ENCODE results near the gene MESP1. TPM values are rescaled to one million over a fixed set of nuclear protein-coding genes. Genes with fewer than 3 reads are reported as not detected.

The MESP1 gene
- total and polyA plus RNA-seq, 2 of the 8 experiments (the other 6 are each of a cell fraction or from before 2014, with no cell fraction given), result 0.15 to 0.23 TPM

- TF ChIP-seq, protein P1, sequence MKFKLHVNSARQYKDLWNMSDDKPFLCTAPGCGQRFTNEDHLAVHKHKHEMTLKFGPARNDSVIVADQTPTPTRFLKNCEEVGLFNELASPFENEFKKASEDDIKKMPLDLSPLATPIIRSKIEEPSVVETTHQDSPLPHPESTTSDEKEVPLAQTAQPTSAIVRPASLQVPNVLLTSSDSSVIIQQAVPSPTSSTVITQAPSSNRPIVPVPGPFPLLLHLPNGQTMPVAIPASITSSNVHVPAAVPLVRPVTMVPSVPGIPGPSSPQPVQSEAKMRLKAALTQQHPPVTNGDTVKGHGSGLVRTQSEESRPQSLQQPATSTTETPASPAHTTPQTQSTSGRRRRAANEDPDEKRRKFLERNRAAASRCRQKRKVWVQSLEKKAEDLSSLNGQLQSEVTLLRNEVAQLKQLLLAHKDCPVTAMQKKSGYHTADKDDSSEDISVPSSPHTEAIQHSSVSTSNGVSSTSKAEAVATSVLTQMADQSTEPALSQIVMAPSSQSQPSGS (IDR thresholded peaks at IDR 0.05; ENCODE audit: low read length), result no peak
- TF ChIP-seq CTBP2 (IDR thresholded peaks at IDR 0.05; ENCODE audit: borderline replicate concordance, insufficient read depth, insufficient read length, low read length) (no peak), RAD21 (IDR thresholded peaks at IDR 0.05 in 1 of 2, conservative IDR thresholded peaks at IDR 0.05 in 1 of 2; ENCODE audit: low read depth in 2 of 2, low read length in 2 of 2) (peak; percentile 52 to 62; a peak in 3 of 4 replicates), BRCA1 (IDR thresholded peaks at IDR 0.05; ENCODE audit: low read depth, low read length) (no peak), SIRT6 (IDR thresholded peaks at IDR 0.05; ENCODE audit: low read length) (no peak), TAF1 (IDR thresholded peaks at IDR 0.05; ENCODE audit: low read depth, low read length) (no peak), GTF2F1 (IDR thresholded peaks at IDR 0.05; ENCODE audit: borderline replicate concordance, low read depth, low read length) (no peak), KDM5A (IDR thresholded peaks at IDR 0.05; ENCODE audit: low read length) (no peak), SP2 (IDR thresholded peaks at IDR 0.05; ENCODE audit: low read length) (no peak), CHD2 (IDR thresholded peaks at IDR 0.05; ENCODE audit: low read length) (no peak), NRF1 (IDR thresholded peaks at IDR 0.05; ENCODE audit: low read depth, low read length) (peak; percentile 70), POLR2AphosphoS5 (IDR thresholded peaks at IDR 0.05; ENCODE audit: low read depth, low read length) (no peak), NANOG (IDR thresholded peaks at IDR 0.05; ENCODE audit: insufficient read depth, low read depth, low read length, poor library complexity, severe bottlenecking) (no peak), SAP30 (IDR thresholded peaks at IDR 0.05; ENCODE audit: insufficient read depth, insufficient replicate concordance, low read length) (no peak), ZNF274 (IDR thresholded peaks at IDR 0.05; ENCODE audit: borderline replicate concordance, extremely low read depth, low read length) (no peak), SP4 (IDR thresholded peaks at IDR 0.05; ENCODE audit: low read length) (no peak), RXRA (IDR thresholded peaks at IDR 0.05; ENCODE audit: insufficient read depth, low read depth, low read length) (no peak), BCL11A (IDR thresholded peaks at IDR 0.05; ENCODE audit: low read depth in 2 of 2, low read length in 2 of 2) (no peak), TAF7 (optimal IDR thresholded peaks at IDR 0.05; ENCODE audit: borderline replicate concordance, low read depth, low read length) (no peak), SIN3A (conservative IDR thresholded peaks at IDR 0.05 in 1 of 2, IDR thresholded peaks at IDR 0.05 in 1 of 2; ENCODE audit: low read depth in 1 of 2, low read length in 2 of 2) (no peak)
- TF ChIP-seq, protein P2, sequence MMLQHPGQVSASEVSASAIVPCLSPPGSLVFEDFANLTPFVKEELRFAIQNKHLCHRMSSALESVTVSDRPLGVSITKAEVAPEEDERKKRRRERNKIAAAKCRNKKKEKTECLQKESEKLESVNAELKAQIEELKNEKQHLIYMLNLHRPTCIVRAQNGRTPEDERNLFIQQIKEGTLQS (IDR thresholded peaks at IDR 0.05; ENCODE audit: insufficient read depth, low read depth, low read length), result no peak
Measured at GRCh38 chr15:89750560-89751542, at the start of gene MESP1 (continued).
